NCI-H1417 (cell line): ENCODE data around the gene LGR4.
A peak's percentile ranks its signal among the peaks of the same experiment; 100 is the strongest.
"Not testable (repeated sequence)": the region's sequence is repeated elsewhere in the genome, so short reads cannot be mapped to it uniquely, and the experiment has no call there.

Experiments
- DNase-seq, 3 experiments: peaks; one replicate each; lab custom pipeline; 2025; lab: John Stamatoyannopoulos, UW

Gene LGR4

DNA sequence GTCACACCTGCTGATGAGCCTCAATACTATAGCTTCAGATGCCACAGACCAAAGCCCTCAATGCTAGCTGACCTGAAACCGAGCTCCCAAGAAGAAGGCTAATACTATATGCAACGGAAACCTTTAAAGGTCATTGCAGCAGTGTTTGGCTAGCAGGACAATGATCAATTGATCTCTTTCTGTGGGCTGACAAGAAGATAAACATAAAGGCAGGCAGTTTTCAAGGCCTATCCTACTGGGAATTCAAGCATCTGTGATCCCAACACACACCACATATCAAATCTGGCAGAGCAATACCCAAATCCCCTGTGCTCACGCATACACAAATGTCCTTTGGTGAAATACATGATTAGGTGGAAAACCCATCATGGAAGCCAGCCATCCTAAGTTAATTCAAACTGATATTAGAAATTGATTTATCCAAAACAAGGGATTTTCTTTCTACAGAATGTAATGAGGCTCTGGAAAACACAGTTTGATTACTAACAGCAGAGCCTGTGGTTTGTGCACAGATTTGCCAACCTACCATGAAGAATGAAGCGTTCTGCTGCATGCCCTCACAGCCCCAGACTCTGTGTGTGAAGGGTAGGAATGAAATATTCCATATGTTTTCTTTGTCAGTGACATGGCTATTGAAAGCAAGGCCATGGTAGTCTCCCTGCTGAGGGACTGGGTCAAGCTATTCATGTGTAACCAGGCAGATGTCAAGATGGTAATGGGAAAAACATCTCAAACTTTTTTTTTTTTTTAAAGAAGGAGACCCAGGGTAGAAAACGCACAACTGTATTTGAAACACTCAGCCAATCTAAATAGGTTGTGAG is 12.2 kb downstream of the LGR4 start:
- peak in 1 of 3 experiments; percentile 16 for DNase-seq

DNA sequence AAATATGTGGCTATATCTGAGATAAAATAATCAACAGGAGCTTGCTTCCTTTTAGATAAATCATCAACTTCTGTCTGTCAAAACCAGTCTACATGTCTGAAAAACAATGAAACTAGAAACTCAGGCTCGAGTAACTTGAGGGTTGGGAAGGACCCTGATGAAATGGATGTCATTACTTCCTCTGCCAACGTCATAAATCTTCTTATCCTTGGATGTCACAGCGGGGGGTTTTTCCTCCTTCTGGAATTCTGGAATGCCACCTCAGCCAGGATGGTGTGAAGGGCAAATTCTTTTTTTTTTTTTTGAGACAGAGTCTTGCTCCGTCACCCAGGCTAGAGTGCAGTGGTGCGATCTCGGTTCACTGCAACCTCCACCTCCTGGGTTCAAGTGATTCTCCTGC is 13.4 kb downstream of the LGR4 start:
- DNase-seq: no peak

DNA sequence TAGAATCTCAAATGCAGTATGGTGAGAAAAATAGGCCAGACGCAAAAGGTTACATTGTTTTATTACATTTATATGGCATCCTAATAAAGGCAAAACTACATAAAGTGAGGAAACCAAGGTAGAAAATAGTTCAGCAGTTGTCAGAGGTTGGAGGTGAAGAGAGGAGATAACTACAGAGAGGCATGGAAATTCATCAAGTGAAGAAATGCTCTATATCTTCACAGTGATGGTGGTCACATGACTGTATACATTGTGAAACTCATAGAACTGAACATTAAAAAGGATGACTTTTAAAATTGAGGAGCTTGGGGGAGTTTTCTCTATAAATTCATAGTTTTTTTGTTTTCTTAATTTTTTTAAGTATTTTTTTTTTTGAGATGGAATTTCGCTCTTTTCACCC is 14.4 kb downstream of the LGR4 start:
- DNase-seq: no peak

DNA sequence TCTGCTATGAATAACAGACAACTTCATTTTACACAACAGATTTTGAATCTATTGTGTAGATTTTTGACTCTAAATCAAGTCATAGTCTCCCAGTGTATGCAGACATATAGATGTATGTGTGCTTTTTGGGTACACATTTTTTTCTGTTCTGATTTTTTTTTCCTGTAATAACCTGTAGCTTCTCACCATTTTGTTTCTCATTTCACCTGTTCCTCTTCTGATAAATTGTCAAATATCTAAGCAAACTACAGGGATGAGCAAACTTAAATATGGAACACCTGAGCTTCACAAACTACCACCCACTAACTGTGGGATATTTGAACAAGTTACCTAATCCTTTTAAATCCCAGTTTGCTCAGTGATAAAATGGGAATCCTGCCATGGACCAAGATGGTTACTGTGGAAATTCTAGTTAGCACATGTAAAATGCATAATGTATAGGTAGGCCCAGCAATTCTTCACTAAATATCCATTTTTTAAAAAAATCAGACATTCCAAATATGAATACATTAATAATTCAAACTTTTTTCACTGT is 15.7 kb downstream of the LGR4 start:
- DNase-seq: no peak

DNA sequence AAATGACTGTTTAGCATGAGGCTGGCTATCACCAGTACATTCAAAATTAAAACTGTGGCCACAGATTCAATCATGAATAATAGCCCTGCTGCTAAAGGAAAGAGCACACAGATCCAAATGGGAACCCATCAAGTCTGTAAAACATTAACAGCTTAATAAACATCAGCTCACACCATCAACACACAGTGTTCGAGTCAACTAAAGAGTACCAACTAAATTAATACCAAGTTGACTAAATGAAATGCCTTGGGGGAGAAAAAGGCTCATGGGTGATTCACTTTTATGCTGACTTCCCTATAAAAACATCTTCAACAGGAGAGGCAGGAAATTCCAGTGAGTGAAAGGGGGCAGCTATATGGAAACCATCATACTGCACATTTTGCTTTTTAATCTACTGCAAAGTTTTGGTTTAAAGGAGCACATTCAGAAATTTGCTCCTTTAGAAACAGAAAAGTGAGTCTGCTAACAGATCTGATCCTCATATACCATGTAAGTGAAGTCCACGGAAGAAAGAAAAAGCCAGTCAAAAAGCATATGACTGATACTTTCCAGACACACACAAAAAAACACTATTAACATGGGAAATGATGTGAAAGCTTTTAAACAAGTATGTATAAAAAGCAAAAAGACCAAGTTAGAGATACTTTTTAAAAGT is 16.3 kb downstream of the LGR4 start:
- peak in 1 of 3 experiments; percentile 16 for DNase-seq

DNA sequence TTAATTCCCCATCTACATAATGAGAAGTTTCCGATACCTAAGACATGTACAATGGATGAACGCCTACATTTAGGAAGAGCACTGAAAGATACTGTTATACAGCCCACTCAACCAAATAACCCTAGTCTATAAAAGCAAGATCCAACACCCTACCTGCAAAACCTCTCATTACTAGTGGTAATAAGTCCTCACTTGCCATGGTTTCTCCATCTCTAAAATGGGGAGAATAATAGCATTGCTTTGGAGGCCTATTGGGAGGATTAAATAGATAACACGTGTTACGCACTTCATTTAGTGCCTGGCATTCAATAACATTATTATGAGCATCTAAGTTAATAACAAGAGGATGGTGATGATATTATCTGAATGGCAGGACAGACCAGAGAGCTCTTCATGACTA is 16.9 kb downstream of the LGR4 start:
- no peak for DNase-seq

DNA sequence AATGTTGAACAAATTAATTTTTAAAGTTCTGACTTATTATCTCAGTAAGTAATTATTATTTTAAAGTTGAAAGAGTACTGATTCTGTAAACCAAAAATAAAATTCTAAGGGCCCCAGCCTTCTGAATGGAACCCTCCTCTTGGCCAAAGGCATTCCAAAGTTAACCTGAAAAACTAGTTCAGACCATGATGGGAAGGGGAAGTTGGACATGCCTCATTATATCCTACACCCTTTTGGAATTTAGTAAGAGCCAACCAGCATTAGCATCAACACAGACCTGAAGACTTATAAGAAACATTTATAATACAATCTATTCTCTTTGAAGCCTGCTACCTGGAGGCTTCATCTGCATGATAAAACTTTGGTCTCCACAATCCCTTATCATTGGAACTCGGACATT is 18.9 kb downstream of the LGR4 start:
- DNase-seq: no peak

DNA sequence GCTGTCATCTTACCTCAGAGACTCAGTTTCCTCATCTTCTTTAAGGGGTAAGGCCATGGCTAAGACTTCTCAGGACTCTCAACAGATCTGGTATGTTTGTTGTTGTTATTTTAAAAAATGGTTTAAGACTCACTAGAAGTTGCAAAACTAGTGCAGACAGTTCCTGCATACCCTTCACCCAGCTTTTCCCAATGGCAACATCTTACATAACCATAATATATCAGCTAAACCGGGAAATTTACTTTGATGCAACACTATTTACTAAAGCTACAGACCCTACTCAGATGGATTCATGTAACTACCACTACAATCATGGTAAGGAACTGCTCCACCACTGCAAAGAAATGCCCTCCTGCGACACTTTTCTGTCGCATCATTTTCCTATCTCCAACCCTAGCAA is 20.4 kb downstream of the LGR4 start:
- DNase-seq: no peak

DNA sequence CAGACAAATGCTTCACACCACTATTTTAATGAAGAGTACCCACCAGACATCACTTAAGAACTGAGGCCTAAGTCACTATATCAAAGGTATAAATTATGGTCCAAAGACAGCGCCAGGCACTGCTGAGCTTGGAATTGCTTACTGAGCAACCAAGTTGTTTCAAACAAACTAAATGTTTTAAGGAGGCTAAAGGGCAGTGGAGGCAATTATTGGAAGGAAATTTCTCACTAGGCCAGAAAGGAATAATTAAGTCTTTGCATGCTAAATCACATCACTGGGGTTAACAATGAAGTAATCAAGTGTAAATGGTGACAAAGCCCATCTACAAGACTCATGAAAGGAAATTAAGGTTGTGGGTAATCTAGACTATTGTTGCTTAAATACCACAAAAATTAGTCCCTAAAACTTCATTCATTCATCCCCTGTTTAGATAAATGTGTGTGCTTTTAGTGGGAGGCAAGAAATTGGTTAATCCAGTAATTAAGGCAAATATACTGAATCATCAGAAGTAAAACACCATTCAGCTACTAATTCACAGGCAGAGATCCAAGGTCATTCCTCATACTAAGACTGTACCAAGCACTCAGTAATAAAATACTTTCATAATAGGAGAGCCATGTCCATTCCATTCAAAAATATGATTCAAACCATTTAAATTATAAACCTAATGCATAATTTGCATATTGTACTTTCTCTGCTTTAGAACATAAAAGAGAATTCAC is 21.2 kb downstream of the LGR4 start:
- DNase-seq: no peak

DNA sequence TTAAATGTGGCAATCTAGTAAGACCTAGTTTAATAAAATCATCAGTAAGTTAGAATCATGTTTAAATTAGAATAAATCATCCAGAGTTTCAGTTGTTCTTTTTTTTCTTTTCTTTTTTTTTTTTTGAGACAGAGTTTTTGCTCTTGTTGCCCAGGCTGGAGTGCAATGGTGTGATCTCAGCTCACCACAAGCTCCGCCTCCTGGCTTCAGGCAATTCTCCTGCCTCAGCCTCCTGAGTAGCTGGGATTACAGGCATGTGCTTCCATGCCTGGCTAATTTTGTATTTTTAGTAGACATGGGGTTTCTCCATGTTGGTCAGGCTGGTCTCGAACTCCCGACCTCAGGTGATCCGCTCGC is 24.4 kb downstream of the LGR4 start:
- not testable (repeated sequence) for DNase-seq

DNA sequence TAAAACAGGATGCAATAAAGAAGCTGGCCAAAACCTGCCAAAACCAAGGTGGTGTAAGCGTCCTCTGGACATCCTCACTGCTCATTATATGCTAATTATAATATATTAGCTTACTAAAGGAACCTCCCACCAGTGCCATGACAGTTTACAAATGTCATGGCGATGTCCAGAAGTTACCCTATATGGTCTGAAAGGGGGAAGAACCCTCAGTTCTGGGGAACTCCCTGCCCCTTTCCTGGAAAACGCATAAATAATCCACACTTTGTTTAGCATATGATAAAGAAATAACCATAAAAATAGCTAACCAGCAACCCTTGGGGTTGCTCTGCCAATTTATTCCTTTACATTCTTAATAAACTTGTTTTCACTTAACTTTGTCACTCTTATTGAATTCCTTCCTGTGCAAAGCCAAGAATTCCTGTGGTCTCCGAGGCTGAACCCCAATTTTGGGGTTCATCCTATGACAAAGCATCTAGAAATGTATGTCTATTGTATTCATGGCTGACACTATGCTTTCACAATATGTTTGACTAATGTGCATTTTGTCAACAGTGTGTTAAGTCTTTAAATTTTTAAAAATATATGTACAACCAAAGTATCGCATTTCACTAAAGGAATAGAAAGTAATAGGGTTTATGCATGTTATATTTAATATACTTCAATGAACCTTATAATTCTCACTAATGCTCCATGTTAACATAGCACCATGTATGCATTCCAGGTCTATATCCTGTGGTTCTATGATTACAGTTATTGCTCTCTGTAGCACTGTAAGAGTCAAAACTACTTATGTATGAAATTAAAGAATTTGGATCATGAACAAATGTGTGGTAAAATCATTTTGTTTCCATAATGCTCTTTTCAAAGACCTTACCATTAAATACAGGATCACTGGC is 25.1 kb downstream of the LGR4 start:
- DNase-seq: no peak

DNA sequence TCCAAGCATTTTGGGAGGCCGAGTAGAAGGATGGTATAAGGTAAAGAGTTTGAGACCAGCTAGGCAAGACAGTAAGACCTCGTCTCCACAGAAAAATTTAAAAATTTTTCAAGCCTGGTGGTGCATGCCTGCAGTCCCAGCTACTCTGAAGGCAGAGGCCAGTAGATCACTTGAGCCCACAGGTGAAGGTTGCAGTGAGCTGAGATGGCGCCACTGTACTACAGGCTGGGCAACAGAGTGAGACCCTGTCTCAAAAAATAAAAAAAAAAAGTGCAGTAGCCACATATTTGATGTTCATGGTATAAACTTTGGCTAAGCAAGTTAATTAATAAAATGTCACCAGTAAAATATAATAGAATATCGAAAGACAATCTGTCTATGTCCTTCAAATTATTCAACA is 27.0 kb downstream of the LGR4 start:
- no peak for DNase-seq

DNA sequence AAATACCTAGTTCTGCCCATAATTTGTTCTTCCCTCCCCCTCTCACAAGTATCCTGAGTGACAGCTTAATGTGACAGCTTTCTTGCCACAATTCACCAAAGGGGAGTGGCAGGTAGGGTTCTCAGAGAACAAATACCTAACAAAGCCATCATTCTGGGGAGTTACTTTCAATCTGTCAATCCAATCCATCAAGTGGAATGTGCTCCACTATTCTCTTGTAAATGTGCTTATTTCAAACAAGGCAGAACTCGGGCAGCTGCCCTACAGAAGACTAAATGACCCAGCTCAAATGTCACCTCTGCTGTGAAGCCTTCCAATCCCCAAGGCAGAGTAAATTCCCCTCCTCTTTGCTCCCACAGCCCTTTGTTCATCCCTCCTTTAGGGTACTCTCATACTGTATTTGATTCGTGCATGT is 27.8 kb downstream of the LGR4 start:
- peak; percentile 63 to 97 (median 76) for DNase-seq

DNA sequence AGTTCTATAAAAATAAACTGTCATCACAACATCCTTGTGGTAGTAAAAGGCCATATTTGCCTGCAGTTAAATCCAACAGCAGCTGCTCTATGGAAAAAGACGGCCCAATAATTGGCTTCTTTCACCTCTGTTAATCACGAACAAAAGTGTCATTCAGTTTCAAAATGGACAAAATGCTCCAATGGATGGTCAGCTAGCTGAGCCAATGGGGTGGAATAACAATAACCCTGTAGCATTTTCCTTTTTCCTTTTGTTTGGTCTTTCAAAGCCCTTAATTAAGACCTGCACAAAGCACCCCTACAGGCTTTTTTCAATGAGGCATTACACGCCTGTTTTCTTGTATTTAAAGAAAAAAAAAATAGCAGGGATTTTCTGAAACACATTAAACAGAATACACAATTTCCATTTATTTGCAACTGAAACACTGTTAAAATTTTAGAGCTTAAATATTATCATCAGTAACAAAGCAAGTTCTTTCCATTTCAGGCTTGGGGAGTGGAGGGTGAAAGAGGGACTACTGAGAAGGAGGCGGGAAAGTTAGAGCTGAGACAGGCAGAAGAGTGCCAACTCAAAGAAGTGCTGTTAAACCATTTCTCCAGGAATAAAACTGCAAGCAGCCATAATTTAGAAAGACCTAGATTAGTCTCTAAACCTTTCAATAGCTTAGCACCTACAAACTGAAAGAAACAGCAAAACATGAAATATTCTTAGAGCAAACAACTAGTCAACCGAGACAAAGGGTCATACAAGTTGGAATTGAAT is 28.7 kb downstream of the LGR4 start:
- DNase-seq: peak in 2 of 3 experiments; percentile 87 to 99

DNA sequence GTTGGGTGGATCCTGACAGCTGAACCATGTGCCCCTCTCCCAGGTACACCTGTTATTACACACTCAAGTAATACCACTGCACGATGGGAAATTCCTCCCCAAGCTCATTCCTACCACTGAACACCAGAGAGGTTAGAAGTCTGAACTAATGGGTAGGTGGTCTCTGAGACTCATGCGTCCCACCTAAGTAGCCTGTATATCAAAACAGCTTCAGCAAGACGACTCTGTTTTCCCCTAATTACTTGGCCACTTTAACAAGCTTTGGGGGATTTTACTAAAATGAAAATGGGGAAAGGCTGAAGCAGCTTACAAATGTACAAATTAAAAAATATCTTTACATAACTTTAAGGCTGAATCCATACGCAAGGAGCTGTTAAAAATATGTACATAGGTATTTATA is 29.4 kb downstream of the LGR4 start:
- peak in 2 of 3 experiments; percentile 35 to 75 for DNase-seq

DNA sequence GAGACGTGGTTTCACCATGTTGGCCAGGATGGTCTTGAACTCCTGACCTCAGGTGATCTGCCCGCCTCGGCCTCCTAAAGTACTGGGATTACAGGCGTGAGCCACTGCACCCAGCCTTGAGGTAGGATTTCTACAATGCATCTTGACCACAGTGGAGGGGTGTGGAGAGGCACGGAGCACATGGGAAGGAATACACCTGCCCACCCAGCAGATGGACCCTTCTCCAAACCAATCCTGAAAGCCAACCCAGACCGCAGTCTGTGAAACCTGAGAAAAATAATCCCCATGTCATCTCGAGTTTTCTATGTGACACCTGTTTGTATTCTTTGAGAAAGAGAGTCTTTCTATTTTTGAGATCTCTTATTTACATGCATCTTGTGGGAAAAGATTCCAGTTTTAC is 32.5 kb downstream of the LGR4 start:
- no peak for DNase-seq

DNA sequence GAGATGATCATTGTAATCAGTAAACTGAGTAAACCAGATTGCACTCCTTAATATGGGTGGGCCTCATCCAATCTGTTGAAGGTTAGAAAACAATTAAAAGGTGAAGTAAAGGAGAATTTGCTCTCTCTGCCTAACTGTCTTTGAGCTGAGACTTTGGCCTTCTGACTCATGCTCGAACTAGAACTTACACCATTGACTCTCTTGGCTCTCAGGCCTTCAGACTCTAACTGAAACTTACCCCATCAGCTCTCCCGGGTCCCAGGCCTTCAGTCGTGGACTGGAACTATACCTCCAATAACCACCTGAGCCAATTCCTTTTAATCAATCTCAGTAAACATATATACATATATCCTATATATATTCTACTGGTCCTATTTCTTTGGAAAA is 34.0 kb downstream of the LGR4 start:
- DNase-seq: no peak

DNA sequence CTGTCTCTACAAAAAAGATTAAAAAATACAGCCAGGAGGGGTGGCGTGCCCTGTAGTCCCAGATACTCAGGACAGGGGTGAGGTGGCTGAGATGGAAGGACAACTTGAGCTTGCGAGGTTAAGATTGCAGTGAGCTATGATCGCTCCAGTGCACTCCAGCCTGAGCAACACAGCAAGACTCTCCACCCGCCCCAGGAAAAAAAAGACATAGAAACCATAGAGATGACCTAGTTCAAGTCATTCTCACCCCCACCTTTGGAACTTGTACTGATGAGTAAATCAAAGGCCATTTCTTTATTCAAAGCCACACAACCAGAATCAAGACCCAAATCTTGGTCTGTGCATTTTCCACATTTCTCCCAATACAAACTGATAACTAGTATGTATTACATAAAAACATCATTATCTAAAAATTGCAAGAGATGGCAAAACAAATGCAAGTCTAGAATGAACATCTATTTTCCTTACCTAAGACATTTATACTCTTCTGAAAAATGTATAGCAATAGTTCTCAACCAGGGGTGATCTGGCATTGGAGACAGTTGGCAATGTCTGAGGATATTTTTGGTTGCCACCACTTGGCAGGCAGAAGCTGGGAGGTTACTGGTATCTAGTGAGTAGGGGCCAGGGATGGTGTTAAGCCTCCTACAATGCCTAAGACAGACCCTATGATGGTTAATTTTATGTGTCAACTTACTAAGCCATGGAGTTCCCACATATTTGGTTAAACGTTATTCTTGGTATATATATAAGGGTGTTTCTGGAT is 34.6 kb downstream of the LGR4 start:
- no peak for DNase-seq

DNA sequence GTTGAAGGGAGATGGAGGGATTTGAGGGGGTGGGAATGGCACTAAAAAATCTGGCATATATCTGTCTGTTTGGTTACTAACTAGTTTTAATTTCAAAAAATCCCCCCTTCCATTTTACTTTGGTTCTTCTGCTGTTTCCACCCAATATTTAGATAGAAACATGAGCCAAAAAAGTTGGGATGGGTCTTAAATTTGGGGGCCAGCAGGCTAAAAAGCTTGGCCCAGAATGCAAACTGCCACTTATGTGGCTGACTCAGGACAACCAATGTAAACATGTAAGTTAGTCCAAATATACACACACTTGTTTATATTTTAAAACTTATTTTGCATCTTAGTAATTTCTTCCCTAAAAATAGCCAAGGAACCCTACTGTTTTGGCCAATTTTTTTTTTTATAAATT is 35.7 kb downstream of the LGR4 start:
- DNase-seq: no peak

DNA sequence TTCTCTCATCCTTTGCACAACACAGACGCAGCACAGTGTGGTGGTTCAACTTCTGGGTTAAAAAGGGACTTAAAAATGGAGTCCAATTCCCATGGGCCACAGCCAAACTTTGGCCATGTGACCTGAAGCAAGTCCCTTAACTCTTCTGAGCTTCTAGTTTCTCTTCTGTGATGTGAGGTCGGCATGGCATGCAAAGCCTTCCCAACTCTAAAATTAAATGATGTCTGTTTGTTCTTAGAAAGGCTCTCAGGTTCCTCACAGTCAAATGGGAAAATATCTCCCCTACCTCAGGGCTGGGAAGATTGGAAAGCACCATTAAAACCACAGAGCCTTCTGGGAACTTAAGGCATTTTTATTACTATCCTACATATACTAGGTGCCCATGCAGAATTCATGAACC is 38.8 kb downstream of the LGR4 start:
- no peak for DNase-seq
